HepG2 (cell line): ENCODE results near the gene SLIT3. TPM values are rescaled to one million over a fixed set of nuclear protein-coding genes. Genes with fewer than 3 reads are reported as not detected.
A peak's percentile ranks its signal among the peaks of the same experiment; 100 is the strongest.

Source experiments
- ATAC-seq: fragments of 200-7000 bp; cut with Tn5 transposase; 3 replicates; pipeline ENCODE4 v1.9.1; 2020; ENCODE audit warnings: mild to moderate bottlenecking, moderate library complexity
- BruUV-seq: library from RNA; stranded (reverse); fragments of 400-500 nt; replicated peaks from 2 replicates; lab custom pipeline; 2021; lab: Mats Ljungman, UMichigan
- CTCF ChIA-PET: fragments of 300-600 bp; formaldehyde crosslinking; extraction: SDS; loops from one replicate; lab custom pipeline; 2021; ENCODE audit warnings: low total read pairs, inconsistent platforms, low intra/inter-chr PET ratio; lab: Yijun Ruan, JAX
- POLR2A ChIA-PET: fragments of 350-600 bp; sonication (Branson Sonifier 250); formaldehyde crosslinking; loops from one replicate; lab custom pipeline; 2020; ENCODE audit warnings: antibody characterized with exemption, inconsistent platforms; lab: Yijun Ruan, JAX
- DNase-seq: peaks from one replicate; pipeline ENCODE4 v3.0.0-alpha.2; 2015; ENCODE audit warnings: low spot score
- FAIRE-seq: peaks from 3 replicates; lab custom pipeline; 2011; peaks lifted over from hg19 to GRCh38; lab: Jason Lieb, UNC
- H2AFZ ChIP-seq: one replicate; pipeline ENCODE4 v1.6.1; 2011; ENCODE audit warnings: low read length, inconsistent platforms
- H3K27ac ChIP-seq: fragments of 300-600 bp; 3 replicates; pipeline ENCODE4 v1.8.0; 2011; ENCODE audit warnings: mixed run types, mild to moderate bottlenecking, mixed read lengths, low read length, inconsistent platforms; ENCODE audit not compliant: insufficient read depth; ENCODE audit errors: extremely low read length
- H3K27me3 ChIP-seq, 2 experiments: fragments of 200-600 bp in 1 of 2; 2 replicates in 1 of 2; 3 replicates in 1 of 2; pipeline versions ENCODE4 v1.6.0 to v1.8.0; 2011; ENCODE audit warnings: low read length in 2 of 2, mild to moderate bottlenecking in 2 of 2, moderate library complexity in 2 of 2, inconsistent platforms in 1 of 2; ENCODE audit not compliant: insufficient read depth in 2 of 2, control insufficient read depth in 1 of 2
- H3K36me3 ChIP-seq, 2 experiments: fragments of 200-600 bp in 1 of 2; replicated peaks in 1 of 2; 2 replicates in 1 of 2; 3 replicates in 1 of 2; pipeline versions ENCODE4 v1.5.1 to v1.8.0; 2011; ENCODE audit warnings: low read length in 2 of 2, inconsistent platforms in 1 of 2; ENCODE audit not compliant: insufficient read depth in 2 of 2, control insufficient read depth in 1 of 2
- H3K4me1 ChIP-seq: 2 replicates; pipeline ENCODE4 v1.5.1; 2012; ENCODE audit warnings: low read length, inconsistent platforms; ENCODE audit not compliant: insufficient read depth
- H3K4me2 ChIP-seq: 2 replicates; pipeline ENCODE4 v1.6.0; 2011; ENCODE audit warnings: low read depth, low read length, inconsistent platforms
- H3K4me3 ChIP-seq, 3 experiments: fragments of 200-600 bp in 1 of 3; sonication (generic), shearing (Covaris generic) in 1 of 3; replicated peaks in 1 of 3; 2 replicates each; pipeline ENCODE4 v1.5.1; 2011 to 2016; ENCODE audit warnings: low read length in 3 of 3, inconsistent platforms in 2 of 3, low read depth in 2 of 3, mild to moderate bottlenecking in 2 of 3, control low read depth in 1 of 3, mixed read lengths in 1 of 3; ENCODE audit not compliant: insufficient read depth in 1 of 3
- H3K79me2 ChIP-seq: one replicate; pipeline ENCODE4 v1.6.1; 2011; ENCODE audit warnings: low read length, inconsistent platforms; ENCODE audit not compliant: insufficient read depth
- H3K9ac ChIP-seq: 2 replicates; pipeline ENCODE4 v1.6.0; 2011; ENCODE audit warnings: mild to moderate bottlenecking, low read depth, low read length, inconsistent platforms; ENCODE audit not compliant: insufficient read depth
- H3K9me3 ChIP-seq: 2 replicates; pipeline ENCODE4 v1.5.1; 2012; ENCODE audit warnings: mild to moderate bottlenecking, low read length
- H4K20me1 ChIP-seq: 2 replicates; pipeline ENCODE4 v1.6.0; 2011; ENCODE audit warnings: inconsistent platforms, mild to moderate bottlenecking, low read length, moderate library complexity; ENCODE audit not compliant: insufficient read depth
- EHMT2 ChIP-seq: fragments of 200-600 bp; sonication (generic); IDR thresholded peaks from 2 replicates; pipeline ENCODE4 v1.7.0; 2017; ENCODE audit warnings: antibody characterized with exemption, low read depth, low read length, borderline replicate concordance
- MAFF ChIP-seq: IDR thresholded peaks from 2 replicates; pipeline ENCODE4 v1.6.1; 2011; ENCODE audit warnings: low read depth, low read length, improper control_type of control experiment
- MAFK ChIP-seq, 2 experiments: IDR thresholded peaks in 1 of 2; conservative IDR thresholded peaks in 1 of 2; 2 replicates each; pipeline ENCODE4 v1.6.1; 2011; ENCODE audit warnings: improper control_type of control experiment in 2 of 2, low read length in 2 of 2
- MEF2D ChIP-seq: sonication (generic); formaldehyde crosslinking; IDR thresholded peaks from 2 replicates; pipeline ENCODE4 v1.5.1; 2020; ENCODE audit warnings: mild to moderate bottlenecking, missing genetic modification reagents
- MZF1 ChIP-seq: sonication (generic); formaldehyde crosslinking; IDR thresholded peaks from 2 replicates; pipeline ENCODE4 v1.8.1; 2023; ENCODE audit warnings: mild to moderate bottlenecking, missing genetic modification reagents, borderline replicate concordance
- SIX4 ChIP-seq: sonication (generic); formaldehyde crosslinking; IDR thresholded peaks from 2 replicates; pipeline ENCODE4 v1.4.0; 2020; ENCODE audit warnings: missing genetic modification reagents
- ZNF468 ChIP-seq: sonication (generic); formaldehyde crosslinking; IDR thresholded peaks from 2 replicates; pipeline ENCODE4 v1.8.0; 2022; ENCODE audit warnings: mild to moderate bottlenecking, moderate library complexity, missing genetic modification reagents
- ZNF569 ChIP-seq: sonication (generic); formaldehyde crosslinking; IDR thresholded peaks from 2 replicates; pipeline ENCODE4 v1.5.0; 2020; ENCODE audit warnings: mild to moderate bottlenecking, missing genetic modification reagents, moderate library complexity, borderline replicate concordance
- ZNF816 ChIP-seq: sonication (generic); formaldehyde crosslinking; IDR thresholded peaks from 2 replicates; pipeline ENCODE4 v1.8.0; 2022; ENCODE audit warnings: missing genetic modification reagents, mild to moderate bottlenecking, borderline replicate concordance
- WGBS: methylation state at CpG from one replicate; pipeline ENCODE4 v1.1.6; 2017; ENCODE audit warnings: low lambda C conversion rate; 5-methylcytosine and 5-hydroxymethylcytosine counted together
- in situ Hi-C: cut with HindIII; loops from 2 replicates; pipeline ENCODE4 v1.10.0; 2017; ENCODE audit warnings: low pct_unique_long_range_greater_than_20kb; ENCODE audit not compliant: extremely low pct_ligation_motif_present
- intact Hi-C: fragments of 100-400 bp; cut with micrococcal nuclease; formaldehyde crosslinking; loops from one replicate; pipeline ENCODE4 v1.10.0; 2022; ENCODE audit not compliant: unreplicated experiment
- polyA plus RNA-seq, 8 experiments: library from polyadenylated mRNA; depleted of rRNA in 3 of 8; stranded (reverse) in 7 of 8; unstranded in 1 of 8; fragments of >200 nt; fragmentation: Illumina TruSeq in 4 of 8; extraction: Trizol in 4 of 8; gene quantifications; 2 replicates each; pipeline versions ENCODE4 v1.2.1 to v1.2.3, GENCODE V29; 2011 to 2016; ENCODE audit warnings: low read depth in 4 of 8, missing spikeins in 1 of 8, mixed read lengths in 1 of 8; ENCODE audit not compliant: insufficient read depth in 1 of 8
- total RNA-seq, 5 experiments: library from RNA; depleted of rRNA; stranded (reverse); fragments of >200 nt; fragmentation: Illumina TruSeq; extraction: Trizol; gene quantifications; 2 replicates each; pipeline ENCODE4 v1.2.3, GENCODE V29; 2016; ENCODE audit warnings: low read depth in 1 of 5
- TF ChIP-seq, protein P1 (sequence below): IDR thresholded peaks from 2 replicates; pipeline ENCODE4 v1.4.0; 2020; ENCODE audit warnings: mild to moderate bottlenecking, missing genetic modification reagents

Gene SLIT3
- total and polyA plus RNA-seq, 2 of the 13 experiments (the other 11 are each of a cell fraction or from before 2014, with no cell fraction given): not detected

- POLR2A ChIA-PET: no interaction called here
- intact Hi-C loops: no loop called here
- no peak overlapping the region for H3K4me2 ChIP-seq
- H3K9ac ChIP-seq: no peak overlapping the region
- H4K20me1 ChIP-seq: no peaks in the 10 kb centered on the region
- no peaks in the 10 kb centered on the region for H3K9me3 ChIP-seq
- no peaks in the 10 kb centered on the region for H3K36me3 ChIP-seq
- TF ChIP-seq ZNF816 (CRISPR knock-in tag): no peak
- peak; percentile 67 to 78 for TF ChIP-seq MAFK (conservative IDR thresholded peaks at IDR 0.05 in 1 of 2, IDR thresholded peaks at IDR 0.05 in 1 of 2; ENCODE audit: low read length in 2 of 2)
- TF ChIP-seq MAFF: peak; percentile 55
- TF ChIP-seq, all 625 proteins: peak for 2
- H3K4me1 ChIP-seq: no peaks in the 10 kb centered on the region
- no peak overlapping the region for H3K4me3 ChIP-seq
- no peak for DNase-seq
- 0% methylated on average over 2 of the region's 2 CpGs for WGBS
- H2AFZ ChIP-seq: no peak overlapping the region
- CTCF ChIA-PET: no interaction called here
- in situ Hi-C loops: no loop called here
- H3K27me3 ChIP-seq: no peaks in the 10 kb centered on the region; a peak in 1 of 5 replicates
- FAIRE-seq: no peak
- no peak for ATAC-seq
- H3K79me2 ChIP-seq: no peaks in the 10 kb centered on the region
- no peak overlapping the region for H3K27ac ChIP-seq
- BruUV-seq: no TSS peak
Observed at GRCh38 chr5:169335806-169336205, 34.9 kb upstream of the SLIT3 start.

DNA sequence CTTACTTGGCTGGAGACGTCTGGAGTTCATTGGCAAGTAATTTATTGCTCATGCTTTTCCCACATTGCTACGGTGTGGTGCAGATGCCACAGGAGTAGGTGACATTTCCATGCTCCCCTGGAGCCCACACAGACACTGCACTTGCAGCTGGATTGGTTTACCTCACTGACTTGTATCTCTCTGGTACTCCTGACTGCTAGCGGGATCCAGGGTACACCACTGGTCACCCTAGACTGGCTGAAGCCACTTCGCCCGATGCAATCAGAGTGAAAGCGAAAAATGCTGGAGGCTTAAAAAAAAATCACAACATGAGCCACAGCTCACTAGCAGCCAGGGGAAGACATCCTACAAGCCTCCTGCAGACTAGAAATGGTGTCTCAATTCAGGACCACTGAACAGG, 32.6 kb upstream of the SLIT3 start:
- FAIRE-seq (no peak), DNase-seq (no peak), ATAC-seq (no peak)
- 8% methylated on average over 6 of the region's 6 CpGs for WGBS
- Histone ChIP-seq H4K20me1 (no peaks in the 10 kb centered on the region), H3K9ac (no peak overlapping the region), H3K4me1 (no peaks in the 10 kb centered on the region), H3K9me3 (no peaks in the 10 kb centered on the region), H3K79me2 (no peaks in the 10 kb centered on the region), H3K36me3 (no peaks in the 10 kb centered on the region), H3K27ac (no peak overlapping the region), H3K4me2 (no peak overlapping the region), H3K27me3 (no peaks in the 10 kb centered on the region; a peak in 1 of 5 replicates), H3K4me3 (no peak overlapping the region), H2AFZ (no peak overlapping the region)
- POLR2A ChIA-PET: no interaction called here
- CTCF ChIA-PET: no interaction called here
- in situ Hi-C loops (no loop called here), intact Hi-C loops (no loop called here)
- BruUV-seq: no TSS peak
- TF ChIP-seq MZF1 (CRISPR knock-in tag): no peak
- TF ChIP-seq EHMT2: no peak
- TF ChIP-seq ZNF468 (CRISPR knock-in tag): no peak
- TF ChIP-seq, protein P1, sequence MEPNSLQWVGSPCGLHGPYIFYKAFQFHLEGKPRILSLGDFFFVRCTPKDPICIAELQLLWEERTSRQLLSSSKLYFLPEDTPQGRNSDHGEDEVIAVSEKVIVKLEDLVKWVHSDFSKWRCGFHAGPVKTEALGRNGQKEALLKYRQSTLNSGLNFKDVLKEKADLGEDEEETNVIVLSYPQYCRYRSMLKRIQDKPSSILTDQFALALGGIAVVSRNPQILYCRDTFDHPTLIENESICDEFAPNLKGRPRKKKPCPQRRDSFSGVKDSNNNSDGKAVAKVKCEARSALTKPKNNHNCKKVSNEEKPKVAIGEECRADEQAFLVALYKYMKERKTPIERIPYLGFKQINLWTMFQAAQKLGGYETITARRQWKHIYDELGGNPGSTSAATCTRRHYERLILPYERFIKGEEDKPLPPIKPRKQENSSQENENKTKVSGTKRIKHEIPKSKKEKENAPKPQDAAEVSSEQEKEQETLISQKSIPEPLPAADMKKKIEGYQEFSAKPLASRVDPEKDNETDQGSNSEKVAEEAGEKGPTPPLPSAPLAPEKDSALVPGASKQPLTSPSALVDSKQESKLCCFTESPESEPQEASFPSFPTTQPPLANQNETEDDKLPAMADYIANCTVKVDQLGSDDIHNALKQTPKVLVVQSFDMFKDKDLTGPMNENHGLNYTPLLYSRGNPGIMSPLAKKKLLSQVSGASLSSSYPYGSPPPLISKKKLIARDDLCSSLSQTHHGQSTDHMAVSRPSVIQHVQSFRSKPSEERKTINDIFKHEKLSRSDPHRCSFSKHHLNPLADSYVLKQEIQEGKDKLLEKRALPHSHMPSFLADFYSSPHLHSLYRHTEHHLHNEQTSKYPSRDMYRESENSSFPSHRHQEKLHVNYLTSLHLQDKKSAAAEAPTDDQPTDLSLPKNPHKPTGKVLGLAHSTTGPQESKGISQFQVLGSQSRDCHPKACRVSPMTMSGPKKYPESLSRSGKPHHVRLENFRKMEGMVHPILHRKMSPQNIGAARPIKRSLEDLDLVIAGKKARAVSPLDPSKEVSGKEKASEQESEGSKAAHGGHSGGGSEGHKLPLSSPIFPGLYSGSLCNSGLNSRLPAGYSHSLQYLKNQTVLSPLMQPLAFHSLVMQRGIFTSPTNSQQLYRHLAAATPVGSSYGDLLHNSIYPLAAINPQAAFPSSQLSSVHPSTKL (CRISPR knock-in tag): no peak
- TF ChIP-seq SIX4: no peak
- TF ChIP-seq ZNF569 (CRISPR knock-in tag): no peak
- TF ChIP-seq MEF2D (CRISPR knock-in tag): no peak
